H9 (cell line): ENCODE measurements around the gene TOMM5. TPM values are rescaled to one million over a fixed set of nuclear protein-coding genes. Genes with fewer than 3 reads are reported as not detected.

Experiments used
- DNase-seq: peaks from one replicate; pipeline ENCODE4 v3.0.0-alpha.2; 2017
- H2AFZ ChIP-seq: one replicate; pipeline ENCODE4 v1.6.1; 2013; ENCODE audit warnings: mild to moderate bottlenecking, low read length, control low read depth, moderate library complexity
- H2AK5ac ChIP-seq: 2 replicates; pipeline ENCODE4 v1.6.1; 2013; ENCODE audit warnings: low read length, control low read depth, mixed read lengths; ENCODE audit not compliant: insufficient read length
- H2BK120ac ChIP-seq: one replicate; pipeline ENCODE4 v1.6.1; 2013; ENCODE audit warnings: low read depth, mild to moderate bottlenecking, low read length, control low read depth, inconsistent platforms; ENCODE audit not compliant: poor library complexity, severe bottlenecking
- H2BK12ac ChIP-seq: 2 replicates; pipeline ENCODE4 v1.6.1; 2013; ENCODE audit warnings: low read length, control low read depth, mixed read lengths, low read depth; ENCODE audit not compliant: insufficient read length
- H2BK15ac ChIP-seq: 2 replicates; pipeline ENCODE4 v1.6.1; 2013; ENCODE audit warnings: low read depth, low read length, control low read depth
- H2BK20ac ChIP-seq: one replicate; pipeline ENCODE4 v1.6.1; 2013; ENCODE audit warnings: low read depth, mild to moderate bottlenecking, low read length, control low read depth, inconsistent platforms; ENCODE audit not compliant: poor library complexity, severe bottlenecking
- H2BK5ac ChIP-seq: 2 replicates; pipeline ENCODE4 v1.6.1; 2013; ENCODE audit warnings: low read length, control low read depth, mixed read lengths; ENCODE audit not compliant: insufficient read length
- H3K14ac ChIP-seq: 2 replicates; pipeline ENCODE4 v1.6.1; 2013; ENCODE audit warnings: low read length, control low read depth; ENCODE audit not compliant: insufficient read depth
- H3K18ac ChIP-seq: 2 replicates; pipeline ENCODE4 v1.6.1; 2013; ENCODE audit warnings: low read depth, mild to moderate bottlenecking, mixed read lengths, low read length, control low read depth; ENCODE audit not compliant: insufficient read length
- H3K23ac ChIP-seq: 2 replicates; pipeline ENCODE4 v1.6.1; 2013; ENCODE audit warnings: low read length, control low read depth, mixed read lengths, low read depth; ENCODE audit not compliant: insufficient read length
- H3K23me2 ChIP-seq: 2 replicates; pipeline ENCODE4 v1.6.1; 2013; ENCODE audit warnings: low read depth, mild to moderate bottlenecking, mixed read lengths, low read length, control low read depth; ENCODE audit not compliant: insufficient read length, poor library complexity, severe bottlenecking
- H3K27ac ChIP-seq: 2 replicates; pipeline ENCODE4 v1.5.1; 2013; ENCODE audit warnings: low read length, control low read depth, mixed read lengths, low read depth; ENCODE audit not compliant: insufficient read length
- H3K27me3 ChIP-seq: 2 replicates; pipeline ENCODE4 v1.6.1; 2013; ENCODE audit warnings: low read length, control low read depth, inconsistent platforms; ENCODE audit not compliant: insufficient read depth
- H3K4ac ChIP-seq: 2 replicates; pipeline ENCODE4 v1.6.1; 2013; ENCODE audit warnings: low read depth, mild to moderate bottlenecking, control low read depth, inconsistent platforms, low read length, moderate library complexity
- H3K4me1 ChIP-seq: 2 replicates; pipeline ENCODE4 v1.6.1; 2013; ENCODE audit warnings: low read length, control low read depth, inconsistent platforms; ENCODE audit not compliant: insufficient read depth
- H3K4me2 ChIP-seq: 2 replicates; pipeline ENCODE4 v1.6.1; 2013; ENCODE audit warnings: low read length, control low read depth, mixed read lengths; ENCODE audit not compliant: insufficient read length, insufficient read depth
- H3K56ac ChIP-seq: 2 replicates; pipeline ENCODE4 v1.6.1; 2013; ENCODE audit warnings: low read depth, mild to moderate bottlenecking, mixed read lengths, low read length, control low read depth; ENCODE audit not compliant: insufficient read length
- H3K79me1 ChIP-seq: 2 replicates; pipeline ENCODE4 v1.6.1; 2013; ENCODE audit warnings: low read depth, mild to moderate bottlenecking, moderate library complexity, low read length, control low read depth, inconsistent platforms; ENCODE audit not compliant: insufficient read depth, poor library complexity, severe bottlenecking
- H3K79me2 ChIP-seq: 2 replicates; pipeline ENCODE4 v1.6.1; 2013; ENCODE audit warnings: low read length, control low read depth, inconsistent platforms; ENCODE audit not compliant: insufficient read depth
- H3K9ac ChIP-seq: 2 replicates; pipeline ENCODE4 v1.6.1; 2013; ENCODE audit warnings: low read length, control low read depth, mixed read lengths; ENCODE audit not compliant: insufficient read length; ENCODE audit errors: extremely low read depth
- H3K9me3 ChIP-seq: one replicate; pipeline ENCODE4 v1.6.1; 2013; ENCODE audit warnings: low read depth, low read length, inconsistent platforms; ENCODE audit not compliant: control insufficient read depth
- H3T11ph ChIP-seq: one replicate; pipeline ENCODE4 v1.6.1; 2013; ENCODE audit warnings: mild to moderate bottlenecking, low read length, control low read depth, inconsistent platforms
- H4K20me1 ChIP-seq: one replicate; pipeline ENCODE4 v1.6.1; 2013; ENCODE audit not compliant: control insufficient read depth, insufficient read length, insufficient read depth
- H4K5ac ChIP-seq: 2 replicates; pipeline ENCODE4 v1.6.1; 2013; ENCODE audit warnings: low read depth, mild to moderate bottlenecking, mixed read lengths, low read length, control low read depth; ENCODE audit not compliant: insufficient read length
- H4K8ac ChIP-seq: replicated peaks from 2 replicates; pipeline ENCODE4 v1.6.1; 2013; ENCODE audit warnings: low read length, control low read depth, mixed read lengths, low read depth; ENCODE audit not compliant: insufficient read length
- H4K91ac ChIP-seq: 2 replicates; pipeline ENCODE4 v1.6.1; 2013; ENCODE audit warnings: low read depth, mild to moderate bottlenecking, moderate library complexity, mixed read lengths, low read length, control low read depth; ENCODE audit not compliant: insufficient read length
- H3K27ac Mint-ChIP-seq, 3 experiments: 2 replicates in 2 of 3; 3 replicates in 1 of 3; pipeline ENCODE4 v1.8.0; 2020 to 2021; ENCODE audit warnings: mixed read lengths in 3 of 3, mild to moderate bottlenecking in 1 of 3, moderate library complexity in 1 of 3
- H3K27me3 Mint-ChIP-seq: 2 replicates; pipeline ENCODE4 v1.8.0; 2021; ENCODE audit warnings: low read depth, mild to moderate bottlenecking, moderate library complexity, mixed read lengths
- H3K36me3 Mint-ChIP-seq, 3 experiments: 2 replicates in 2 of 3; 3 replicates in 1 of 3; pipeline ENCODE4 v1.8.0; 2020 to 2021; ENCODE audit warnings: low read depth in 3 of 3, mixed read lengths in 3 of 3; ENCODE audit not compliant: insufficient read depth in 1 of 3
- H3K4me1 Mint-ChIP-seq, 2 experiments: 2 replicates each; pipeline ENCODE4 v1.8.0; 2020; ENCODE audit warnings: mixed read lengths in 2 of 2
- H3K4me3 Mint-ChIP-seq, 2 experiments: 2 replicates in 1 of 2; 3 replicates in 1 of 2; pipeline ENCODE4 v1.8.0; 2020 to 2021; ENCODE audit warnings: mild to moderate bottlenecking in 2 of 2, mixed read lengths in 2 of 2, moderate library complexity in 1 of 2
- H3K9me3 Mint-ChIP-seq, 2 experiments: 2 replicates in 1 of 2; 3 replicates in 1 of 2; pipeline ENCODE4 v1.8.0; 2020; ENCODE audit warnings: mild to moderate bottlenecking in 2 of 2, mixed read lengths in 2 of 2, moderate library complexity in 1 of 2
- WGBS: extraction: QIAGEN DNeasy Blood & Tissue Kit; methylation state at CpG from one replicate; pipeline ENCODE4 v1.1.7; 2013; ENCODE audit warnings: missing lambda C conversion rate, low lambda C conversion rate, mixed read lengths; ENCODE audit not compliant: insufficient read length; ENCODE audit errors: extremely low coverage; 5-methylcytosine and 5-hydroxymethylcytosine counted together
- total RNA-seq: library from RNA; stranded (reverse); gene quantifications from 2 replicates; pipeline ENCODE4 v1.2.1, GENCODE V29; 2021
- TF ChIP-seq, protein P1 (sequence below): fragments of 200-600 bp; sonication (generic); conservative IDR thresholded peaks from 3 replicates; pipeline ENCODE4 v1.8.0; 2021; ENCODE audit warnings: antibody characterized with exemption, mild to moderate bottlenecking

TOMM5 gene
- total RNA-seq, 1 experiment from 2014 or later = 124 TPM

DNA sequence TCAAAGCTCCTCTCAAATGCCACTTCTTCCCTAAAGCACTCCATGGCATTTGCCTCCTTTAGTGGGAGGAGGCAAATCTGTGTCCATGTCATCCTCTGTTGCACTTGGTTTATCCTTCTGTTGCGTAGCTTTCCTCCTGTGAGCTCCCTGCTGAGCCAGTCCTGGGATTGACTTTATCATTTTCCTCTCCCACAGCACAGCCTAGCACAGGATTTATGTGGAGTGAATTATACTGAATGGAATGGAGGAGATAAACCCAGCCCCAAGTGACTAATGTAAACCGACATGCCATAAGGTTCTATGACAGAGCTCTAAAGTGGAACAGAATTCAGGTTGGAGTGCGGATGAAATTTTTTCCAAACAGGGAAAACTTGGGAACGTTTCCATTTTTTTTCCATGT is 26.4 kb upstream of the TOMM5 start:
- WGBS = no CpG with 5 or more reads among the region's 4 CpGs
- peaks cover 12 to 17% of the 10 kb centered on the region in 2 experiments for H3K4me1 Mint-ChIP-seq
- TF ChIP-seq, protein P1, sequence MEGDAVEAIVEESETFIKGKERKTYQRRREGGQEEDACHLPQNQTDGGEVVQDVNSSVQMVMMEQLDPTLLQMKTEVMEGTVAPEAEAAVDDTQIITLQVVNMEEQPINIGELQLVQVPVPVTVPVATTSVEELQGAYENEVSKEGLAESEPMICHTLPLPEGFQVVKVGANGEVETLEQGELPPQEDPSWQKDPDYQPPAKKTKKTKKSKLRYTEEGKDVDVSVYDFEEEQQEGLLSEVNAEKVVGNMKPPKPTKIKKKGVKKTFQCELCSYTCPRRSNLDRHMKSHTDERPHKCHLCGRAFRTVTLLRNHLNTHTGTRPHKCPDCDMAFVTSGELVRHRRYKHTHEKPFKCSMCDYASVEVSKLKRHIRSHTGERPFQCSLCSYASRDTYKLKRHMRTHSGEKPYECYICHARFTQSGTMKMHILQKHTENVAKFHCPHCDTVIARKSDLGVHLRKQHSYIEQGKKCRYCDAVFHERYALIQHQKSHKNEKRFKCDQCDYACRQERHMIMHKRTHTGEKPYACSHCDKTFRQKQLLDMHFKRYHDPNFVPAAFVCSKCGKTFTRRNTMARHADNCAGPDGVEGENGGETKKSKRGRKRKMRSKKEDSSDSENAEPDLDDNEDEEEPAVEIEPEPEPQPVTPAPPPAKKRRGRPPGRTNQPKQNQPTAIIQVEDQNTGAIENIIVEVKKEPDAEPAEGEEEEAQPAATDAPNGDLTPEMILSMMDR = no peak

More for the DNA sequence above, 26.4 kb upstream of the TOMM5 start:
- Histone ChIP-seq H2BK120ac (no peak overlapping the region), H3K18ac (no peak overlapping the region), H2AK5ac (no peak overlapping the region), H2AFZ (no peak overlapping the region), H3K14ac (no peak overlapping the region), H4K91ac (no peak overlapping the region), H3K27me3 (no peaks in the 10 kb centered on the region), H3K56ac (no peak overlapping the region), H3K9me3 (no peaks in the 10 kb centered on the region), H2BK5ac (no peak overlapping the region), H3K9ac (no peak overlapping the region), H3K79me1 (no peaks in the 10 kb centered on the region), H4K8ac (no peak overlapping the region), H3K23me2 (no peaks in the 10 kb centered on the region), H2BK15ac (no peak overlapping the region), H3K4me1 (peaks cover 1% of the 10 kb centered on the region; the same call in 1 of the 2 replicates), H2BK20ac (no peak overlapping the region), H4K20me1 (no peaks in the 10 kb centered on the region), H3K27ac (no peak overlapping the region), H3K4me2 (no peak overlapping the region), H3K23ac (no peak overlapping the region), H3T11ph (no peak overlapping the region), H4K5ac (no peak overlapping the region), H3K4ac (no peak overlapping the region), H3K79me2 (no peaks in the 10 kb centered on the region), H2BK12ac (no peak overlapping the region)
- no peak overlapping the region for H3K27ac Mint-ChIP-seq
- H3K4me3 Mint-ChIP-seq = no peak overlapping the region
- H3K9me3 Mint-ChIP-seq = no peaks in the 10 kb centered on the region
- peaks cover 8% of the 10 kb centered on the region for H3K27me3 Mint-ChIP-seq
- DNase-seq = no peak
- H3K36me3 Mint-ChIP-seq = no peaks in the 10 kb centered on the region
